GM12875 (cell line): ENCODE data around the gene AMPD2.

ENCODE experiments used
- H3K4me3 ChIP-seq: one replicate; pipeline ENCODE4 v1.5.1; 2011; ENCODE audit warnings: low read depth, low read length, control low read depth
- CTCF ChIP-seq: IDR thresholded peaks from 2 replicates; pipeline ENCODE4 v1.5.1; 2011; ENCODE audit warnings: low read depth, mild to moderate bottlenecking, control low read depth, inconsistent platforms, low read length, moderate library complexity, borderline replicate concordance; ENCODE audit not compliant: insufficient read depth

Gene AMPD2

GRCh38 chr1:109626682-109627408, 7.2 kb downstream of the AMPD2 start:
- no peak overlapping the region for H3K4me3 ChIP-seq
- no peak for TF ChIP-seq CTCF

DNA sequence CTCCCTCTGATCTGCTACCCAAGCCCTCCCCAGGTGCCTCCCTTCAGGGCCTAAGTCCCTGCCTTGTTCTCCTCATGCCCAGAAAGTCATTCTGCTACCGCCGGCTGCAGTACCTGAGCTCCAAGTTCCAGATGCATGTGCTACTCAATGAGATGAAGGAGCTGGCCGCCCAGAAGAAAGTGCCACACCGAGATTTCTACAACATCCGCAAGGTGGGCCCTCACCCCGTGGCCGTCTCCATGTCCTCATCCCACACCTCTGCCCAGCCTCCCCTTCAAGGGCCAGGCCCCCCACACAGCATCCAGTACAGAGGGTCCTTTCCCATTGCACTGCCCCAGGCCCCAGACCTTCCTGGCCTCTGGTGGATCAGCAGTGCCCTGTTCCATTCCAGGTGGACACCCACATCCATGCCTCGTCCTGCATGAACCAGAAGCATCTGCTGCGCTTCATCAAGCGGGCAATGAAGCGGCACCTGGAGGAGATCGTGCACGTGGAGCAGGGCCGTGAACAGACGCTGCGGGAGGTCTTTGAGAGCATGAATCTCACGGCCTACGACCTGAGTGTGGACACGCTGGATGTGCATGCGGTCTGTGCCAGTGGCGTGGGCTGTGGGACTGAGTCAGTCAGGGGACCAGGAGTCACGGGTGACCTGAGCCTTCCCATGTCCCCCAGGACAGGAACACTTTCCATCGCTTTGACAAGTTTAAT, 8.2 kb downstream of the AMPD2 start:
- TF ChIP-seq CTCF: no peak
- H3K4me3 ChIP-seq: no peak overlapping the region

GRCh38 chr1:109628540-109629321, 9.1 kb downstream of the AMPD2 start:
- H3K4me3 ChIP-seq: no peak overlapping the region
- TF ChIP-seq CTCF: no peak

DNA sequence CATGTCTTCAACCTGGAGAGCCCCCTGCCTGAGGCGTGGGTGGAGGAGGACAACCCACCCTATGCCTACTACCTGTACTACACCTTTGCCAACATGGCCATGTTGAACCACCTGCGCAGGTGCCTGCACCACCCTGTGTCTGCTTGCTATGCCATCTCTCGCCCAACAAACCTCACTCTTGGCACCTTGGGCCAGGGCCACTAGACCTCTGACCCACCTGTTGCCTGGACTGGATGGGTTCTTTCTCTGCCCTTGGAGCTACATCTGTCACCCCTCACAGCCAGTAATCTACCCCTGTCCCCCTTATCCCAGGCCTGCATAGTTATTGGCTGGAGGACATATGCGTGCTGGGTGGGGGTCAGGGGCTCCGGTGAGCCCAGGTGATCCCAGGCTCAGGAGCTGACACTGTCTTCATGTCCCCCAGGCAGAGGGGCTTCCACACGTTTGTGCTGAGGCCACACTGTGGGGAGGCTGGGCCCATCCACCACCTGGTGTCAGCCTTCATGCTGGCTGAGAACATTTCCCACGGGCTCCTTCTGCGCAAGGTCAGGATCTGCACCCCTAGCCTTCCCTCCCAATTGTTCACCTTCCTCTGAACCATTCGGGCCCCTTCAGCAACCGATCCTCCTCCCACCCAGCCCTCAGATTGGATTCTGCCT, 9.9 kb downstream of the AMPD2 start:
- no peak overlapping the region for H3K4me3 ChIP-seq
- no peak for TF ChIP-seq CTCF

GRCh38 chr1:109630081-109630897, 10.7 kb downstream of the AMPD2 start:
- TF ChIP-seq CTCF: no peak
- H3K4me3 ChIP-seq: no peak overlapping the region

- no peak overlapping the region for H3K4me3 ChIP-seq
- no peak for TF ChIP-seq CTCF
Measured at GRCh38 chr1:109630898-109631512, 11.4 kb downstream of the AMPD2 start.
